Lower leg skin (tissue), 3 donors: ENCODE measurements around the gene PPM1M.

Experiments
- CTCF ChIP-seq, 3 donors: fragments of 450-650 bp; IDR thresholded peaks; one replicate each; pipeline ENCODE4 v1.5.1; 2016; ENCODE audit warnings: antibody characterized with exemption in 3 of 3, mild to moderate bottlenecking in 3 of 3, moderate library complexity in 2 of 3
- POLR2A ChIP-seq, 2 donors: fragments of 450-650 bp; IDR thresholded peaks; one replicate each; pipeline ENCODE4 v1.6.1; 2016 to 2017; ENCODE audit warnings: antibody characterized with exemption in 2 of 2, mild to moderate bottlenecking in 1 of 2, moderate library complexity in 1 of 2

DNA sequence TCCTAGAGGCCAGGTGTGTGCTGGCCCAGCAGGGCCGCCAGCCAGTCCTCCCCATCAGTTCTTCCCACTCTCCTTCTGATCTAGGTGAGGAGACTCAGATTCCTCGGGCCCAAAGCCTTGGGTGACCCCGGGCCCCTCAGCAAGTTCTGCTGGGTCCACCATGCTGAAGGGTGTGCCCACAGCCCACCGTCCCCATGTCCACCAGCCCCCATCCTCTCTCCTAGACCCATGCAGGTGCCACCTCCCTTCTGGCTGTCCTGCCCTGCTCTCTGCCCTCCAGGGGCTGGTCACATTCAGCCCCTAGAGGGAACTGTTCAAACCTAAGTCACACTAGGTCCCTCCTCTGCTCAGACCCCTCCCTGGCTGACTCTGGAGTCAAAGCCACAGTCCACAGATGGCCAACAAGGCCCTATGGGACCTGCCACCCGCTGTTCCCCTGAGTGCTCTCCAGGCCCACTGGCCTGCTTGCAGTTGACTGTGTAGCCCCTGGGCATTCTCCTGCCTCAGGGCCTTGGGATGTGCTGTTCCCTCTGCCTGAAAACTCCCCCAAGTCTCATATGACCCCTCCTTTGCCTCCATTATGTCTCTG is 19.2 kb upstream of the PPM1M start:
- TF ChIP-seq CTCF (IDR thresholded peaks at IDR 0.05): no peak
- TF ChIP-seq POLR2A (IDR thresholded peaks at IDR 0.05): no peak
